SK-N-SH treated with all-trans-retinoic acid at 6 μM for 48 hours (cell line): ENCODE measurements around the gene TBATA.

Source experiments
- ARNTL ChIP-seq: fragments of 450-650 bp; formaldehyde crosslinking; IDR thresholded peaks from 2 replicates; pipeline ENCODE4 v1.5.0; 2020; ENCODE audit warnings: low read depth, mild to moderate bottlenecking, moderate library complexity, borderline replicate concordance
- RARB ChIP-seq: fragments of 250-450 bp; sonication (Bioruptor Pico); IDR thresholded peaks from 2 replicates; pipeline ENCODE4 v1.8.0; 2021; ENCODE audit warnings: mild to moderate bottlenecking, moderate library complexity
- SNAI2 ChIP-seq: fragments of 250-450 bp; sonication (Bioruptor Pico); IDR thresholded peaks from 2 replicates; pipeline ENCODE4 v1.5.0; 2020; ENCODE audit warnings: mild to moderate bottlenecking, moderate library complexity
- TCF4 ChIP-seq: fragments of 250-450 bp; sonication (Bioruptor Pico); IDR thresholded peaks from 2 replicates; pipeline ENCODE4 v1.8.0; 2021; ENCODE audit warnings: mild to moderate bottlenecking, moderate library complexity, borderline replicate concordance
- ZC3H10 ChIP-seq: fragments of 250-450 bp; sonication (Bioruptor Pico); IDR thresholded peaks from 2 replicates; pipeline ENCODE4 v1.5.1; 2021; ENCODE audit warnings: mild to moderate bottlenecking, moderate library complexity
- ZFP30 ChIP-seq: fragments of 450-650 bp; formaldehyde crosslinking; IDR thresholded peaks from 2 replicates; pipeline ENCODE4 v1.5.0; 2022; ENCODE audit warnings: mild to moderate bottlenecking, moderate library complexity
- ZNF565 ChIP-seq: fragments of 450-650 bp; formaldehyde crosslinking; conservative IDR thresholded peaks from 2 replicates; pipeline ENCODE4 v1.5.0; 2020; ENCODE audit warnings: low read depth, mild to moderate bottlenecking, moderate library complexity
- ZNF70 ChIP-seq: fragments of 450-650 bp; formaldehyde crosslinking; IDR thresholded peaks from 2 replicates; pipeline ENCODE4 v1.5.0; 2020; ENCODE audit warnings: mild to moderate bottlenecking, moderate library complexity
- ZNF8 ChIP-seq: fragments of 450-650 bp; formaldehyde crosslinking; IDR thresholded peaks from 2 replicates; pipeline ENCODE4 v1.5.0; 2020; ENCODE audit warnings: mild to moderate bottlenecking, moderate library complexity
- TF ChIP-seq, protein P1 (sequence below): fragments of 250-450 bp; sonication (Bioruptor Pico); IDR thresholded peaks from 2 replicates; pipeline ENCODE4 v1.8.0; 2021; ENCODE audit warnings: low read depth, mild to moderate bottlenecking, moderate library complexity, borderline replicate concordance
- TF ChIP-seq, protein P2 (sequence below): fragments of 250-450 bp; sonication (Bioruptor Pico); IDR thresholded peaks from 2 replicates; pipeline ENCODE4 v1.5.1; 2020; ENCODE audit warnings: low read depth, mild to moderate bottlenecking, moderate library complexity

DNA sequence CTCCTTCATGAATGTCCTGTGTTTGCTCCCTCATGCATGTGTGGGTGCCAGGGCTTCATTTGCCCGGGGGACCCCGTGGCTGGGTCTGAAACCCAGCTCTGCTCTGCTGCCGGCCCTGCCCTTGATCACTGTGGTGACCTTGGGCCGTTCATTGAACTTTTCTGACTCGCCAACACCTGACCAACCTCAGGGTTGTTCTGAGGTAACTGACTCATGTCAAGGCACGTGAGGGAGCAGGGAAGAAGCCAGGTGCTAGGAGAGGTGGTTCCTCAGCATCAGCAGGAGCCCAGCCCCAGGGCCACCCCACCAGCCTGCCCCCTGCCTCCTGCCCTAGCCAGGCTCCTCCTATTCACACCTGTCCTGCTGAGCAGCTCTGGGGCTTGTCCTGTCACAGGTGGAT, 47.9 kb downstream of the TBATA start:
- TF ChIP-seq ZNF70 (CRISPR knock-in tag), result no peak
- no peak for TF ChIP-seq ZFP30
- TF ChIP-seq ZNF8 (CRISPR knock-in tag), result no peak
- no peak for TF ChIP-seq RARB (CRISPR knock-in tag)
- TF ChIP-seq, protein P1, sequence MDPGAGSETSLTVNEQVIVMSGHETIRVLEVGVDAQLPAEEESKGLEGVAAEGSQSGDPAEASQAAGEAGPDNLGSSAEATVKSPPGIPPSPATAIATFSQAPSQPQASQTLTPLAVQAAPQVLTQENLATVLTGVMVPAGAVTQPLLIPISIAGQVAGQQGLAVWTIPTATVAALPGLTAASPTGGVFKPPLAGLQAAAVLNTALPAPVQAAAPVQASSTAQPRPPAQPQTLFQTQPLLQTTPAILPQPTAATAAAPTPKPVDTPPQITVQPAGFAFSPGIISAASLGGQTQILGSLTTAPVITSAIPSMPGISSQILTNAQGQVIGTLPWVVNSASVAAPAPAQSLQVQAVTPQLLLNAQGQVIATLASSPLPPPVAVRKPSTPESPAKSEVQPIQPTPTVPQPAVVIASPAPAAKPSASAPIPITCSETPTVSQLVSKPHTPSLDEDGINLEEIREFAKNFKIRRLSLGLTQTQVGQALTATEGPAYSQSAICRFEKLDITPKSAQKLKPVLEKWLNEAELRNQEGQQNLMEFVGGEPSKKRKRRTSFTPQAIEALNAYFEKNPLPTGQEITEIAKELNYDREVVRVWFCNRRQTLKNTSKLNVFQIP (CRISPR knock-in tag), result no peak
- no peak for TF ChIP-seq SNAI2 (CRISPR knock-in tag)
- no peak for TF ChIP-seq ZNF565 (CRISPR knock-in tag)
- TF ChIP-seq, protein P2, sequence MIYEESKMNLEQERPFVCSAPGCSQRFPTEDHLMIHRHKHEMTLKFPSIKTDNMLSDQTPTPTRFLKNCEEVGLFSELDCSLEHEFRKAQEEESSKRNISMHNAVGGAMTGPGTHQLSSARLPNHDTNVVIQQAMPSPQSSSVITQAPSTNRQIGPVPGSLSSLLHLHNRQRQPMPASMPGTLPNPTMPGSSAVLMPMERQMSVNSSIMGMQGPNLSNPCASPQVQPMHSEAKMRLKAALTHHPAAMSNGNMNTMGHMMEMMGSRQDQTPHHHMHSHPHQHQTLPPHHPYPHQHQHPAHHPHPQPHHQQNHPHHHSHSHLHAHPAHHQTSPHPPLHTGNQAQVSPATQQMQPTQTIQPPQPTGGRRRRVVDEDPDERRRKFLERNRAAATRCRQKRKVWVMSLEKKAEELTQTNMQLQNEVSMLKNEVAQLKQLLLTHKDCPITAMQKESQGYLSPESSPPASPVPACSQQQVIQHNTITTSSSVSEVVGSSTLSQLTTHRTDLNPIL (CRISPR knock-in tag), result no peak
- TF ChIP-seq ZC3H10 (CRISPR knock-in tag), result no peak
- no peak for TF ChIP-seq ARNTL
- TF ChIP-seq TCF4, result no peak
